Nephron (organoid): ENCODE measurements around the gene SLC7A6.

Source experiments
- H3K27ac Mint-ChIP-seq, 3 experiments: 2 replicates each; pipeline ENCODE4 v1.8.0; 2020; ENCODE audit warnings: mixed read lengths in 3 of 3, mild to moderate bottlenecking in 2 of 3, moderate library complexity in 1 of 3
- H3K27me3 Mint-ChIP-seq: 2 replicates; pipeline ENCODE4 v1.8.0; 2021; ENCODE audit warnings: low read depth, mild to moderate bottlenecking, moderate library complexity, mixed read lengths
- H3K36me3 Mint-ChIP-seq: 2 replicates; pipeline ENCODE4 v1.8.0; 2020; ENCODE audit warnings: low read depth, mixed read lengths
- H3K4me1 Mint-ChIP-seq: 2 replicates; pipeline ENCODE4 v1.8.0; 2020; ENCODE audit warnings: mixed read lengths
- H3K4me3 Mint-ChIP-seq, 3 experiments: 2 replicates each; pipeline ENCODE4 v1.8.0; 2020; ENCODE audit warnings: mild to moderate bottlenecking in 3 of 3, mixed read lengths in 3 of 3, moderate library complexity in 2 of 3
- H3K9me3 Mint-ChIP-seq: 2 replicates; pipeline ENCODE4 v1.8.0; 2020; ENCODE audit warnings: mixed read lengths
- TF ChIP-seq, protein P1 (sequence below), 3 experiments: fragments of 200-600 bp; sonication (generic); IDR thresholded peaks; one replicate each; pipeline ENCODE4 v1.5.0; 2021; ENCODE audit warnings: antibody characterized with exemption in 3 of 3; ENCODE audit not compliant: unreplicated experiment in 3 of 3

SLC7A6 gene

DNA sequence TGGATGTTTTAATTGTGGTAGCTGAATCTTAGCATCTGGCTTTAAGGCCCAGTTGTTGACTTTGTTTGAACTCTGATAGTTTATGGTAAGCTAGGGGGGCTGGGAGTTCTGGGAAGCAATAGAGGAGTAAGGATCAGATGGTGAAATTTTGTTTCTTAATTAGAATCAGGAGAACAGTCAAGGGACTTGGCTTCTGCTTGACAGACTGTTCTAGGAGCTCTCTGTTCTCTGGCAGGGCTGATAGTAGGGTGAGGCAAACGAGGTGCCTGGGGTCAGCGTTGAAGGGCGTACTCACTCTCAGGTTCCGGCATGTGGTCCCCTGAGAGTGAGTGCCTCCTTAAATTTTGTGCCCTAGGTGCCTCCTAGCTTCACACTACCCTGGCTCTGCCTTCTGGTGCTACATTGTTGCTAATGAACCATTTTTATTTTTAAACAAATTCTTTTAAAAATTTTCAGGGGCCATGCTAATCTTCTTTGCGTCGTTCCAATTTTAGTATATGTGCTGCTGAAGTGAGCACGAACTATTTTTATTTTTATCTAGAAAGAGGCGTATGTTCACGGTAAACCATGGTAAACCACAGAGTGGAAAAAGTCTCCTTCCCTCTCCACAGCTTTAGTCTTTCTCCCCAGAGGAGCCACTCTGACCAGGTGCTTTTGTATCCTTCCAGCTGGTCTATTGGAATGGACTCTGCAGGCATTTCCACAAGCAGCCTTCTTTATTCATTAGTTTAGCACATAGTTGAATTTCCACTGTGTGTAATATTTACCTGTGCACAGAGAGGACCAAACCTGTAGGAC, 19.7 kb downstream of the SLC7A6 start:
- Mint-ChIP-seq H3K4me3 (no peak overlapping the region), H3K4me1 (no peaks in the 10 kb centered on the region), H3K9me3 (no peaks in the 10 kb centered on the region), H3K27ac (no peak overlapping the region), H3K36me3 (peaks cover 35% of the 10 kb centered on the region), H3K27me3 (no peaks in the 10 kb centered on the region)
- TF ChIP-seq, protein P1, sequence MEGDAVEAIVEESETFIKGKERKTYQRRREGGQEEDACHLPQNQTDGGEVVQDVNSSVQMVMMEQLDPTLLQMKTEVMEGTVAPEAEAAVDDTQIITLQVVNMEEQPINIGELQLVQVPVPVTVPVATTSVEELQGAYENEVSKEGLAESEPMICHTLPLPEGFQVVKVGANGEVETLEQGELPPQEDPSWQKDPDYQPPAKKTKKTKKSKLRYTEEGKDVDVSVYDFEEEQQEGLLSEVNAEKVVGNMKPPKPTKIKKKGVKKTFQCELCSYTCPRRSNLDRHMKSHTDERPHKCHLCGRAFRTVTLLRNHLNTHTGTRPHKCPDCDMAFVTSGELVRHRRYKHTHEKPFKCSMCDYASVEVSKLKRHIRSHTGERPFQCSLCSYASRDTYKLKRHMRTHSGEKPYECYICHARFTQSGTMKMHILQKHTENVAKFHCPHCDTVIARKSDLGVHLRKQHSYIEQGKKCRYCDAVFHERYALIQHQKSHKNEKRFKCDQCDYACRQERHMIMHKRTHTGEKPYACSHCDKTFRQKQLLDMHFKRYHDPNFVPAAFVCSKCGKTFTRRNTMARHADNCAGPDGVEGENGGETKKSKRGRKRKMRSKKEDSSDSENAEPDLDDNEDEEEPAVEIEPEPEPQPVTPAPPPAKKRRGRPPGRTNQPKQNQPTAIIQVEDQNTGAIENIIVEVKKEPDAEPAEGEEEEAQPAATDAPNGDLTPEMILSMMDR (IDR thresholded peaks at IDR 0.05; ENCODE audit: unreplicated experiment in 3 of 3), result no peak

DNA sequence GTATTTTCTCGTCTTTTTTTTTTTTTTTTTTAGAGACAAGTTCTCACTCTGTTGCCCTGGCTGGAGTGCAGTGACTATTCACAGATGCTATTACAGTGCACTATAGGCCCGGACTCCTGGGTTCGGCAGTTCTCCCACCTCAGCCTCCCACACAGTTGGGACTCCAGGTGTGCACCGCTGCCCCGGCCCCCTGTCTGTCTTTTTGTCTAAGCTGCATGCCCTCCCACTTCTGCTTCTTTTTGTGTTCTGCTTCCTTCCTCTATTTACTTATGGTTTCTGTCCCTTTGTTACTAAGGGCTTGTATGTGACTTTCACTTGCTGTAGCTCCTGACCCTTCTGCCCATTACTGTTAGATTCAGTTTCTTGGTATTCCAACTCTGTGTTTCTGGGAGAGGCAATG, 20.5 kb downstream of the SLC7A6 start:
- no peaks in the 10 kb centered on the region for H3K9me3 Mint-ChIP-seq
- peak overlapping the region in 1 of 3 experiments; percentile 18 for H3K27ac Mint-ChIP-seq
- no peak overlapping the region for H3K4me3 Mint-ChIP-seq
- H3K36me3 Mint-ChIP-seq, result peaks cover 31% of the 10 kb centered on the region
- peaks cover 3% of the 10 kb centered on the region for H3K4me1 Mint-ChIP-seq
- TF ChIP-seq, protein P1 (IDR thresholded peaks at IDR 0.05; ENCODE audit: unreplicated experiment in 3 of 3), result no peak
- no peaks in the 10 kb centered on the region for H3K27me3 Mint-ChIP-seq

DNA sequence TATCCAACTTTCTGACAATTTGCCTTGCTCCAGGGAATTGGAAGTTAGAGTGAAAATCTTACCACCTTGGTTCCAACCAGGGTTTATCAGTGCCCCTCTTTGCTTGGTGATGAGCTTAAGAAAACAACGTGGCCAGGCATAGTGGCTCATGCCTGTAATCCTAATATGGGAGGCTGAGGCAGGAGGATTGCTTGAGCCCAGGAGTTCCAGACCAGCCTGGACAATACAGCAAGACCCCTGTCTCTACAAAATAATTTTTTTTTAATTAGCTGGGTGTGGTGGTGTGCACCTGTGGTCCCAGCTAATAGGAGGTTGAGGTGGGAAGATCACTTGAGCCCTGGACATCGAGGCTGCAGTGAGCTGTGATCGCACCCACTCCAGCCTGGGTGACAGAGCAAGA, 21.4 kb downstream of the SLC7A6 start:
- Mint-ChIP-seq H3K27ac (no peak overlapping the region), H3K27me3 (no peaks in the 10 kb centered on the region), H3K36me3 (peaks cover 34% of the 10 kb centered on the region), H3K4me1 (peaks cover 5% of the 10 kb centered on the region), H3K9me3 (no peaks in the 10 kb centered on the region), H3K4me3 (no peak overlapping the region)
- TF ChIP-seq, protein P1 (IDR thresholded peaks at IDR 0.05; ENCODE audit: unreplicated experiment in 3 of 3), result no peak

DNA sequence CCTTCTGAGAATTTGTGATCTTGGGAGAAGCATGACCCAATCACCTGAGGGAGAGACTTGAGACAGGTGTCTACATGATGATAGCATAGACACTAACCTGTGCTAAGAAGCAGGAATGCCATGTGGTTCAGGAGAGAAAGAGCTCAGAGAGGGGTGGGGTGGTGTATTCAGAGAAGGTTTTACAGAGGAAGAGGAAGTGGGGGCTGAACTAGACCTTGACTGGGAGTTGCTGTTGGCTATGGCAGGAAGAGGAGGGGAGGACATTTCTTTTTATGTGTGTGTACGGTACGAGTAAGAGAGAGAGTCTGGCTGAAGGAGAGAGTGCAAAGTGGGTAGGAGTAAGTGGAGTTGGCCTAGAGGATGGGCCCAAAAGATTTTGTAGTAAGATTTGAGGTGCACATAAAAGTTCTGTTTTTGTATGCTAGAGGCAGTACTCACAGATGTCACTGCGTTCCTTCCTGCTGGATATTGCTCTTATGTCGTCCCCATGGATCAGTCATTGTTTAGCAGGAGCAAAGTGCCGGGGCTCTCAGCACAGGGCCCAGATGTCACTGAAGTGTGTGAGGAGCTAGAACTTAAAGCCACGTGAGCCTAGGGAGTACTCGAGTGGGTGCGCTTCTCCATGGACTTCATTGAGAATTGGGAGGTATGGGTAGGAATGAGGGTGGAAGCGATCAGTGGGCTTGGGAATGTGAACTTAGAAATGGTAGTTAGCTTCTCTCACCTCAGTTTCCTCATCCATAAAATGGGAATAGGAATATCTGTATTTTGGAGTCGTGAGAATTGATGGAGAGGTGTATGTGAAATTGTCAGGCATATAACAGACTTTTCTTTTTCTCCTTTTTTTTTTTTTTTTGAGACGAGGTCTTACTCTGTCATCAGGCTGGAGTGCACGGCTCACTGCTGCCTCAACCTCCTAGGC, 22.1 kb downstream of the SLC7A6 start:
- TF ChIP-seq, protein P1 (IDR thresholded peaks at IDR 0.05; ENCODE audit: unreplicated experiment in 3 of 3), result no peak
- peaks cover 5% of the 10 kb centered on the region for H3K4me1 Mint-ChIP-seq
- H3K27me3 Mint-ChIP-seq, result no peaks in the 10 kb centered on the region
- no peak overlapping the region for H3K4me3 Mint-ChIP-seq
- peaks cover 39% of the 10 kb centered on the region for H3K36me3 Mint-ChIP-seq
- peak overlapping the region in 2 of 3 experiments; percentile 14 to 47 for H3K27ac Mint-ChIP-seq
- no peaks in the 10 kb centered on the region for H3K9me3 Mint-ChIP-seq

DNA sequence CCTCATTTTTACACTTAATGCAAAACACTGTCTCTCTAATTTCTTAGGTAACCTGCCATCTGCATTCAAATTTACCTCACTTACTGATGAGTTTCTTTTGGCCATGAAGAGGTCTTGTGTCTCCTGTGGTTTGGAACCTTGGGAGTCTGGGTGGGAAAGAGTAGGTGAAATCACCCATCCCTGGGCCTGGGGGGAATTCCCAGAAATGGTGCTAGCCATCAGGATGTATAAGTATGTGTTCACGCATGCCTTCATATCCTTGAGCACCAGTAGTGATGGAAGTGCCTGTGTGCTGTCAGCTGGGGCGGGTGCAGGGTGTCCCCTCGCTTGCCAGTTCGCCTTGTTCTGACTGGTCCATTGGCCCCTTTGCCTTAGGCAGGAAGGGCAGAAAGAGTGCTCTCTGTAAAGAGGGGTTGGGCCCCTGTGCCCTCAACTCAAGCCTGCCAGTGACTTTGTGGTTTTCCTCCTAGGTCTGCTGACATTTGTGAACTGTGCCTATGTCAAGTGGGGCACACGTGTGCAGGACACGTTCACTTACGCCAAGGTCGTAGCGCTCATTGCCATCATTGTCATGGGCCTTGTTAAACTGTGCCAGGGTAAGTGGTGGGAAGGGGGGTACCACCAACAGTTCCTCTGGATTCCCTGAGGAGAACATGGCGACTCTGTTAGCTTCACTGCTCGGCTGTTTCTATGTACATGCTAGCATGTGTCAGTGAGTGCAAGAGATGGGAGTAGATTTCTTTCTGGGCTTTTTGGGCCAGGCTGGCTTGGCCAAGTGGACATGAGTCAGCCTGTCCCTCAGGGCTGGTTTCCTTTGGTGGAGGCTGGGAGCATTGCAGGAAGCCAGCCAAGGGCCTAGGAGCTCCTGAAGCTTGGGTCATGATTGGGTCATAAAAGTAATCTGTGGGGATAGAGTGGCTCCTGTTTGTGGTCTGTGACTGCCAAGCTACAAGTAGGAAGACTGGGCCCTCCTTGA, 23.2 kb downstream of the SLC7A6 start:
- Mint-ChIP-seq H3K27me3 (no peaks in the 10 kb centered on the region), H3K9me3 (no peaks in the 10 kb centered on the region), H3K4me3 (no peak overlapping the region), H3K36me3 (peaks cover 41% of the 10 kb centered on the region), H3K27ac (no peak overlapping the region), H3K4me1 (peaks cover 5% of the 10 kb centered on the region)
- TF ChIP-seq, protein P1 (IDR thresholded peaks at IDR 0.05; ENCODE audit: unreplicated experiment in 3 of 3), result no peak
